Bone marrow (tissue), 2 donors: ENCODE data around the gene ABCC9.
"Not testable (repeated sequence)": the region's sequence is repeated elsewhere in the genome, so short reads cannot be mapped to it uniquely, and the experiment has no call there.

ENCODE experiments used
- DNase-seq, 2 donors: peaks; one replicate each; lab custom pipeline; 2025; lab: John Stamatoyannopoulos, UW

ABCC9 gene

DNA sequence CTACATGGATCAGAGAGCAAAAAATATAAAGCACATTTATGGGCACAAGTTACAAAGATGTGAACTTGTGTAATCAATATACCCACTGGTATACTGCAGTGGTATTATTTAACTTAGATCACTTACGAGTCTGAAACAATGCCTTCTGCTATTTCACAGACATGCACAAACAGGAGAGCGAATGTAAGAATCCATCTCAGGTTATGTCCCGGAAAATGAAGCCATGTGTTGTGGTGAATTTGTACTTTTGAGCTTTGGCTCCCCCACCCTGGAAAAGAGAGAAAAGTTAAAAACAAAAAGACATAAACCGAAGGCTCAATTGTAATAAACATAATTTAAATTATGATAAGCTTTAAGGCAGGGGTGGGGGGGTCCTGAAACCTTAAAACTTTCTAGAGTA is 7.6 kb downstream of the ABCC9 start:
- no peak for DNase-seq

DNA sequence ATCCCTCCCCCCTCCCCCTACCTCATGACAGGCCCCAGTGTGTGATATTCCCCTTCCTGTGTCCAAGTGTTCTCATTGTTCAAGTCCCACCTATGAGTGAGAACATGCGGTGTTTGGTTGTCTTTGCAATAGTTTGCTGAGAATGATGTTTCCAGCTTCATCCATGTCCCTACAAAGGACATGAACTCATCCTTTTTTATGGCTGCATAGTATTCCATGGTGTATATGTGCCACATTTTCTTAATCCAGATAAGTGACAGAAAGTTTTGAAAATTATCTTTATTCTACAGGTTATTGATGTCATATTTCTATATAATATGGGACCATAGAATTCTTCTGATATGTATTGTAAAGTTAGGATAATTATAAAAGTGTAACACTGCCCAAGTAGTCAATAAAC is 11.3 kb downstream of the ABCC9 start:
- DNase-seq: not testable (repeated sequence)

DNA sequence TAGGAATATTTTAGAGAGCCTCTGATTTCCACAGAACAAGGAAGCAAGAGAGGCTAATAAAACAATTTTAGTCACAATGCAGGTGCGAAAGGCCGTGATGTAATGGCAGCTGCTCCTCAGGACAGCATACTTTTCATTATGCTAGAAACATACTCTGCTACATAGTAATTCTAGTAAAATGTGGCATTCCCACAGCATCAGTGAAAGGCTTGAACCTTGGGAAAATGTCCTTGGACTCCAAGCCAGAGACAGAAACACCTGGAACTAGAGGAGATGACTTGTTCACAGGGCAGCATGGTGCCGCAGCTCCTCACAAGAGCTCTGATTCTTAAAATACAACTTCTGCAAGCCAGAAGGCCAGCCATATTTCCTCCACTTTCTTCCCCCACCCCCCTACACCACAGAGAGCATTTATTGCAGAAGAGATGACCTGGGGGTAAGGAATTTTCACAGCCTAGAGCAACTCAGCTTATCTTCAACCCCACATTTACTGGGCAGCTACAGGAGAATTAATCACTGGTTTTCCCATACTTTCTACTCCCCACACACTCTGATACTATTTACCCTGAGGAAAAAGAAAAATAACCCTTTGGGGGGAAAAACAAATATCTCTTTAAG is 15.8 kb downstream of the ABCC9 start:
- no peak for DNase-seq

GRCh38 chr12:21921436-21921835 is 19.8 kb downstream of the ABCC9 start:
- no peak for DNase-seq

- DNase-seq: no peak
These were observed 22.8 kb downstream of the ABCC9 start for GRCh38 chr12:21918456-21918855.

- no peak for DNase-seq
These were observed 27.4 kb downstream of the ABCC9 start for GRCh38 chr12:21913823-21914222.

- DNase-seq: no peak
These were observed 28.9 kb downstream of the ABCC9 start for GRCh38 chr12:21912318-21912717.

DNA sequence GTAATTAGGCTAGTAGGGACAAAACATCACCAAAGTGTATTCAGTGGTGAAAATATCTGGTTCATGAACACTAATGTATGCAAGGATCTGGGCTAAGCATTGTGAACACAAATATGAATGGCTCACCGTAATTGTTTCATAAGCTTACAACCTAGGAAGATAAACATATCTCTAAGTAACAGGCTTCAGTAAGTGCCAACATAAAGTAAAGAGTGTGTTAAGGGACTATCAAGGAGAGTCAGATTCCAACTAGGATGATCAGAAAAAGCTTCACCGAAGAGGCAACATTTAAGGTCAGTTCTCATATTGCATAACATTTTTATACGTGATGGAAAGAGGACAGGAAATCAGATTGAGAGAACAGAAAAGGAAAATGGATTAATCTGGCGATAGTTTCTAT is 29.4 kb downstream of the ABCC9 start:
- DNase-seq: no peak

- DNase-seq: no peak
These were observed 30.6 kb downstream of the ABCC9 start for GRCh38 chr12:21910657-21911056.

DNA sequence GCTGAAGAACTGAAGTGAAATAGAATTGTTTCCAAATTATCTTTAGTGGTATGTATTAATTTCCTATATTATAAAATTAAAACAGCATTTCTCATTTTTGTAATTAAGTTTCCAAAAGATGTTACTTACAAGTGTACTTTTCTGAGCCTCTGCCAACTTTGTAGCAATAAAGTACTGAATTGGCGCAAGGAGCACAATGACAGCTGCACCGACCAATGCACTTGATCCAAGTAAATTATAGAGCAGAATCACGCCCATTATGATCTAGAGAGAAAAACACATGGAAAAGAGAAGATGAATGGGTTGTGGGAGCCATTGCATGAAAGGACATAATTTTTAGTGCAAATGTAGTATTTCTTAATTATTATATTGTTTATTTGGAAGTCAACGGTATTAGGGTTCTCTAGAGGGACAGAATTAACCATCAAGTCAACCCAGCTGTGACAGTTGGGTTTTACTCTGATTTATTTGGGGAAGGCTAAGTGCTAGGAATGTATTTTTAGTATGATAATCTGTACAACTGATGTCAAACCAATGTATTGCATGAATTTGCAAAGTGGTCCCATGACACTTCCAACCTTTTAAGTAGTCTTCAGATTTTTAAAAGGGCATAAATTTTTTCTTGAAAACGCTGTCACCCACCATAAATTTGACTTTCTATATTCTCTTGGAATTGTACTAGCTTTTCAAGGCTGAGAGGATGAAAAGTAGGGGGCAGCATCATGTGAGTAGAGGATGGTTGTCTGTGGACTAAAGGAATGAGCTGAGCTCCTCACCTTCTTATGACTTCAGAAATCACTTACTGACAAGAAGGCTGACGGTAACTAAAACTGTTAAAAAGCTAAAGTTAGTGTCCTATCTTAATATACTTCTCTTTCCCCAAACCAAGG is 33.0 kb downstream of the ABCC9 start:
- no peak for DNase-seq

GRCh38 chr12:21906919-21907493 is 34.2 kb downstream of the ABCC9 start:
- no peak for DNase-seq

- DNase-seq: not testable (repeated sequence)
These were observed 41.7 kb downstream of the ABCC9 start for GRCh38 chr12:21899532-21899931.

- DNase-seq: no peak
These were observed 45.6 kb downstream of the ABCC9 start for GRCh38 chr12:21895651-21896050.

- no peak for DNase-seq
These were observed 46.2 kb downstream of the ABCC9 start for GRCh38 chr12:21894792-21895595.

GRCh38 chr12:21893924-21894323 is 47.3 kb downstream of the ABCC9 start:
- no peak for DNase-seq

DNA sequence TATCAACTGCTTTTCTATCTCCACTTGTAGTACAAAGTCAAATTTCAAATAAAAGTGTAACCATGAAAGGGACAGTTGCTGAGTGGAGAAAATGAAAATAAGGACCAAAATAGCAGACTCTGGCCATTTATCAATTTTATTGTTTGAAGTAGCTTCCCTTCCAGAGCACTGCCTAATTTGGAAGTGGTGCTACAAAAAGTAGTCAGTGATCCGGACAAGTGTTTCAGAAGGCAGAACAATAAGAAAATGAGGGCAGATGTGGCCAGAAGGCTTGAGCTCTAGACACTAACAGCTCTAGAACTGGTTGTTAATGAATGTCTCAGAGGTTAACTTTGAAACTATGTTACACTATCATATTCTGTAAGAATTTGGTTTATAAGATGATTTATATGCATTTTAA is 48.9 kb downstream of the ABCC9 start:
- no peak for DNase-seq

DNA sequence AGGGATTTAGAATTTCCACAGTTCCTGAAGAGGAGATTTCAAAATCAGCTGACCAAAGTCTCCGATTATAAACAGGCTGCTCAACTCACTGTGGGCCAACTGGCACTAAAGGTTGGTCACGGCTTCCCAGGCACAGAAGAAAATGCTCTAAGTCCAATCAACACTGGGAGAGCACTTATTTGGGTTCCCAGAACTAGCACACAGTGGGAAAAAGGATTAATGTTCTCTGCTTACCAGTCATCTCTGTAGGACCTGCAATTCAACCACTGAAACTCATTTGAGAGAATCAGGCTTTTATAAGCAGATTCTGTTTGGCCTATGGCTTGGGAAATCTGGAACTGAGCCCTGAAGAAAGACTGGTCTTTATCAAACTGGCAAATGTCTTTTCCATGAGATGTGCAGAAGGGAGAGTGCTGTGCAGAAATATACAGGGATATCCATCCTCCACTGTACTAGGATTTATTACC is 49.4 kb downstream of the ABCC9 start:
- no peak for DNase-seq

DNA sequence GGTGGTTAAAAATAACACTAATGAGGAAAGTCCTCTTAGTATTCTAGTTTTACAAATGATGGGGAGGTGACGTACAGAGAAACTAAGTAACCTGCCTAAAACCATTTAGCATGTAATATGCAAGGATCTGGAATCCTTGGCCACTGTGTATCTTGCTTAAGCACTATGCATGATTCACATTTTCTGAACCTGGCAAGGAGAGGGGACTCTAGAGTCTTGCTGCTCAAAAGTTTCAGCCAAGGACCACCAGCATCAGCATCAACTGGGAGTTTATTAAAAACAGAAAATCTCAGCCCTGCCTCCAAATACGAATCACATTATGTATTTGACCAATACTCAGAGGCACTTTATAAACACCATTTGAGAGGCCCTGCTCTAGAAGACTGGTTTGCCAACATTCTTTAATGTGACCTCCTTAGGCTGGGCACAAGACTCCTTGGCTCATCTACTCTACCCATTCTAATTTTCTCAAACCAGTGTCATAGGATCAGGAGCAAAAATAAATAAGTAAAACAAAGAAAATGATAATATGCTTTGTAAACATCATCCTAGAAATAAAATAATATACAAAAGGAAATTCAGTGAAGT is 52.9 kb downstream of the ABCC9 start:
- DNase-seq: no peak

DNA sequence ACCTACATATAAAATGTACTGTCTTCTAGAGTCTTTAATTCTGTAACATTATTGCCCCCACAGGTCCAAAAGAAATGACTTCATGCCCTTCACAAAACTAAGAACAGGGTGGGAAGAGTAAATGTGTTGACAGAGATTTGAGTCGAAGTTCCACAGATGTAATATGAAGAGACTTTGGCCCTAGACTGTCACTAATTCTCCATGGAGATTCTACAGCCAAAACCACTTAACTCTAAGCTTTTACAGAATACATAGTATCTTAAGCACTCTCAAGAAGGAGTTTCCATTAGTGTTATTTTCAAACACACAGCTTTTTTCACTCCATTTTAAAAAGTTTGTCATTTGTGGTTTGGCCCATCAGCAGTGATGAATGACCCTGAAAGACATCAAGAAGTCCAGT is 56.3 kb downstream of the ABCC9 start:
- no peak for DNase-seq

DNA sequence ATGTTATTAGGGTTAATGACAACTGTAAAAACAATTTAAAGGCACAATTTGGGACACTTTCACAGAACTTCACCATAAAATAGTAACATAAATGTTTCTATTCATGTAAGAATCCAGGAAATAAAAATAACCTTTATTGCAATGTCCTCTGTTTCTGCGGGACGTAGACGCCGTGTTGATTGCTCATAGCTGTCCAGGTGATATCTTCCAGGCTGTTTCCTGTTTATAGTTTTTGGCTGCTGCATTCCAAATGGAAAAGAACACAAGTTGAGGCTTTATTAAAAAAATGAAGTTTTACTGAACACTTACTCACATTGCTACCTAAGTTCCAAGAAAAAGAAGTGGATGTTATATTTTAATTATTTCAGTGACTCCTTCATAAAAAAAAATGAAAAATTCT is 58.6 kb downstream of the ABCC9 start:
- DNase-seq: no peak

GRCh38 chr12:21881965-21882364 is 59.3 kb downstream of the ABCC9 start:
- DNase-seq: no peak

- no peak for DNase-seq
These were observed 61.9 kb downstream of the ABCC9 start for GRCh38 chr12:21879312-21879711.
